ENCODE measurements around the gene RHOT1.

The RHOT1 gene

GRCh38 chr17:32268734-32269288, 126.5 kb downstream of the RHOT1 start:
- no peak for DNase-seq (ENCODE audit: low read depth, low spot score)

GRCh38 chr17:32269377-32269776, 127.1 kb downstream of the RHOT1 start:
- DNase-seq (ENCODE audit: low read depth, low spot score) = no peak

GRCh38 chr17:32271844-32272243, 129.5 kb downstream of the RHOT1 start:
- DNase-seq (ENCODE audit: low read depth, low spot score) = no peak

- DNase-seq (ENCODE audit: low read depth, low spot score) = no peak
These were observed 131.8 kb downstream of the RHOT1 start for GRCh38 chr17:32274101-32274500.

GRCh38 chr17:32274643-32275042, 132.3 kb downstream of the RHOT1 start:
- no peak for DNase-seq (ENCODE audit: low read depth, low spot score)
